ENCODE data around the gene GRK6. TPM values are rescaled to one million over a fixed set of nuclear protein-coding genes. Genes with fewer than 3 reads are reported as not detected.

GRK6 gene
- total RNA-seq, 6 donors from 2014 or later = 26.8 to 85.9 (median 56.6) TPM

DNA sequence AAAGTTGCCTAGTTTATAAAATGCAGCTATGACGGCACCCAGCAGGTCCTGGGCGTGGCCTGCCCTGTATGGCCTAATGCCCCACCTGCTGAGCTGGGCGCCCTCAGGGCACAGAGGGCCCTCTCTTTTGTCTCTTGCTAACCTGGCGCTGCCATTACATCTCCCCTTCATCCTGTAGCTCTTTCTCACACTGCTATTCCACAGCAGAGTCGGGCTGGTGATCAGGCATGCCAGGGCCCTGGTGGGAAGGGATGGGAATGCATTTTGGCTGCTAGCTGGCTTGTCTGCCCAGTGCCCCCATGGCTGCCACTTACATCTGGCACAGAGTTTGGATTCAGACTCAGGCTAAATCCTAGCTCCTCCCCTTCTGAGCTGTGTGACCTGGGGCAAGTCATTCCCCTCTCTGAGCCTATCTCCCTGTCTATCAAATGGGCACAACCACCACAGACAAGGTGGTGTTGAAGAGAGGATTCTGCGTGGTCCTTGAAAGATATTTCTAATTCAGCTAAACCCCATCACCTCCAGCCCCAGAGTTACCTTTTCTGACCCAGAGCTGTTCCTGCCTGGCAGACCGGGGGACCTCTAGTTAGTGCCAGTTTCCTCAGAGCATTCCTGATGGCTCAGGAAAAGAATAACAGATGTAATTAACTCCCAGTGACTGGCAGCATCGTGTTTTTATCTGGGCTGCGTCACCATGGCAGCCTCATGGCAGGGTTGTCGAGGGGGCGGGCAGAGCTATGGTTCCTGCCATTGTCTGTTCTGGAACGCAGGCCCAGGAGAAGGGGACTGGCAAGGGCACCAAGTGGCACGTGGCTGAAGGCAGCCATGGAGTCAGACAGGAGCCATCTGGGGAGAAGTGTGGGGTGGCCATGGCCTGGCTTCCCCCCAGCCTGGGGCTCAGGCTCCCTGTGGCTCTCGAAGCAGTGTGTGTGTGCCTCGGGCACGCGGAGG lies 26.5 kb downstream of the GRK6 start:
- Histone ChIP-seq H3K4me1 (peaks cover 28 to 45% (median 33%) of the 10 kb centered on the region in 4 donors), H3K36me3 (peaks cover 0 to 3% (median under 1%) of the 10 kb centered on the region in 4 donors), H3K9me3 (no peaks in the 10 kb centered on the region), H3K4me3 (no peak overlapping the region), H3K27ac (no peak overlapping the region), H3K27me3 (peaks cover 0 to 11% (median 2%) of the 10 kb centered on the region in 4 donors)
- TF ChIP-seq POLR2A (IDR thresholded peaks at IDR 0.05) = no peak
- TF ChIP-seq, protein P1, sequence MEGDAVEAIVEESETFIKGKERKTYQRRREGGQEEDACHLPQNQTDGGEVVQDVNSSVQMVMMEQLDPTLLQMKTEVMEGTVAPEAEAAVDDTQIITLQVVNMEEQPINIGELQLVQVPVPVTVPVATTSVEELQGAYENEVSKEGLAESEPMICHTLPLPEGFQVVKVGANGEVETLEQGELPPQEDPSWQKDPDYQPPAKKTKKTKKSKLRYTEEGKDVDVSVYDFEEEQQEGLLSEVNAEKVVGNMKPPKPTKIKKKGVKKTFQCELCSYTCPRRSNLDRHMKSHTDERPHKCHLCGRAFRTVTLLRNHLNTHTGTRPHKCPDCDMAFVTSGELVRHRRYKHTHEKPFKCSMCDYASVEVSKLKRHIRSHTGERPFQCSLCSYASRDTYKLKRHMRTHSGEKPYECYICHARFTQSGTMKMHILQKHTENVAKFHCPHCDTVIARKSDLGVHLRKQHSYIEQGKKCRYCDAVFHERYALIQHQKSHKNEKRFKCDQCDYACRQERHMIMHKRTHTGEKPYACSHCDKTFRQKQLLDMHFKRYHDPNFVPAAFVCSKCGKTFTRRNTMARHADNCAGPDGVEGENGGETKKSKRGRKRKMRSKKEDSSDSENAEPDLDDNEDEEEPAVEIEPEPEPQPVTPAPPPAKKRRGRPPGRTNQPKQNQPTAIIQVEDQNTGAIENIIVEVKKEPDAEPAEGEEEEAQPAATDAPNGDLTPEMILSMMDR (IDR thresholded peaks at IDR 0.05) = no peak
- TF ChIP-seq EP300 (IDR thresholded peaks at IDR 0.05) = no peak
- TF ChIP-seq POLR2AphosphoS5 (IDR thresholded peaks at IDR 0.05) = no peak
- ATAC-seq (ENCODE audit: low FRiP score in 2 of 2) = no peak
- 76 to 81% methylated on average over 11 to 17 of the region's 17 CpGs for WGBS, 2 donors
- no peak for DNase-seq

DNA sequence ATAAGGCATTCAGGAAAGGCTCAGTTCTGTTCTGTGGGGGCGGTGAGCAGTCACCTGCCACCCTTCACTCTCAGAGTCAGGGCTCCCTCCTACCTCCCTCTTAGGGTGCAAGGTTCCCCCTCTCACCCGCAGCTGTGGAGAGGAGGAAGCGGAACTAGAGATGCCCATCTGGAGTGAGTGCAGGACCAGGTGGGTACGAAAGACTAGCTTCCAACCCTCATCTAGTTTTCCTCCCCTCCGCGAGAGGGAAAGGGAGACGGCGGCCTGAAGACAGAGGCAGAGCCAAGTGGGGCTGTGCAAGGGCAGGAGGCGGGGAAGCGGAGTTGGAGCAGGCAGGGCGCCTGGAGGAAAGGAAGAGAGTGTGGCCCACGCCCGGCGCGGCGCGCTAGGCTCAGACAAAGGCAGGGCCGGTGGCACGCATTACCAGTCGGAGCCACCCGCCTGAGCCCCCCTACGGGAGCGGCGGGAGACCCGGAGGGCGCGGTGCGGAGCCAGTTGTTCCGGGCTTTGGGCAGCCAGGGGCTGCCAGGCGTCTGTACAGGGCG lies 27.4 kb downstream of the GRK6 start:
- 6 to 11% methylated on average over 25 to 29 of the region's 31 CpGs for WGBS, 2 donors
- DNase-seq (no peak), ATAC-seq (ENCODE audit: low FRiP score in 2 of 2) (no peak)
- Histone ChIP-seq H3K9me3 (no peaks in the 10 kb centered on the region), H3K4me3 (peak overlapping the region in 3 of 4 donors; percentile 57 to 81 (median 80)), H3K4me1 (peaks cover 23 to 40% (median 29%) of the 10 kb centered on the region in 4 donors), H3K36me3 (peaks cover 0 to 12% (median 6%) of the 10 kb centered on the region in 4 donors), H3K27ac (peak overlapping the region in 3 of 4 donors; percentile 49 to 85 (median 52)), H3K27me3 (peaks cover 0 to 11% (median 1%) of the 10 kb centered on the region in 4 donors)
- TF ChIP-seq EP300 (IDR thresholded peaks at IDR 0.05) = no peak
- no peak for TF ChIP-seq POLR2A (IDR thresholded peaks at IDR 0.05)
- TF ChIP-seq, protein P1 (IDR thresholded peaks at IDR 0.05) = no peak
- TF ChIP-seq POLR2AphosphoS5 (IDR thresholded peaks at IDR 0.05) = no peak

DNA sequence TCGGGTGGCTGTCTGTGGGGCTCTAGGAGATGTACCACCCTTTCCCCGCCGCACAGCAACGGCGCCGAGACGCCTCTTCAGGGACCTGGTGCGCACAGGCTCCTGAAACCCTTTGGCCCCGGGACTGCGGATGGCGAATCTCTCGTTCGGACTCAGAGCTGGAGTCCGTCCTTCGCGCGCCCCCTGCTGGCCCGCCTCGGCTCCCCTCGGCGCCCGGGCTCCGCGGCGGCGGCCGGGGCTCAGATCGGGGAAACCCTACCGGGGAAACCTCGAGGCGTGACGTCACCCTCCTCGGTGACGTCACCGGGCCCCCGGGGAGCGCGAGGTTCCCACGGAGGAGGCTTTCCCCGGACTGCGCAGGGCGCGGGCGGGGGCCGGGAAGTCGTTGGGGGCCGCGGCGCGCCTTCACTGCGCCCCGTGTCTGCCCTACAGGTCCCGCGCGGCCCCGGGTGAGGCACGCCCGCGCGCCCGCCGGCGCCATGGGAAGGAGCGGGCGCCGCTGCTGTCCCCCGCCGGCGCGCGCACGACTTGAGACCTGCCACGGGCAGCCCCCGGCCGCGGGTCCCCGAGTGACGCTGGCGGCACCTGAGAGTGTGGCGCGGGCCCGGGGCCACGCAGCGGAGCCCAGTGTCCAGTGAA lies 28.0 kb downstream of the GRK6 start:
- H3K36me3 ChIP-seq = peaks cover 0 to 17% (median 8%) of the 10 kb centered on the region in 4 donors
- 0% methylated on average over 4 to 8 of the region's 84 CpGs for WGBS, 2 donors
- no peaks in the 10 kb centered on the region for H3K9me3 ChIP-seq
- H3K27ac ChIP-seq = peak overlapping the region; percentile 13 to 85 (median 50)
- ATAC-seq (ENCODE audit: low FRiP score in 2 of 2) = peak; percentile 82 to 85
- H3K4me3 ChIP-seq = peak overlapping the region; percentile 57 to 81 (median 72)
- TF ChIP-seq POLR2AphosphoS5 (IDR thresholded peaks at IDR 0.05) = peak; percentile 25 to 35
- no peak for TF ChIP-seq POLR2A (IDR thresholded peaks at IDR 0.05)
- TF ChIP-seq, protein P1 (IDR thresholded peaks at IDR 0.05) = peak; percentile 97 to 99 (median 99)
- TF ChIP-seq EP300 (IDR thresholded peaks at IDR 0.05) = peak in 1 of 4 donors; percentile 7
- DNase-seq = peak; percentile 94 to 100
- H3K4me1 ChIP-seq = peaks cover 23 to 40% (median 29%) of the 10 kb centered on the region in 4 donors
- peaks cover 0 to 7% (median under 1%) of the 10 kb centered on the region in 4 donors for H3K27me3 ChIP-seq

DNA sequence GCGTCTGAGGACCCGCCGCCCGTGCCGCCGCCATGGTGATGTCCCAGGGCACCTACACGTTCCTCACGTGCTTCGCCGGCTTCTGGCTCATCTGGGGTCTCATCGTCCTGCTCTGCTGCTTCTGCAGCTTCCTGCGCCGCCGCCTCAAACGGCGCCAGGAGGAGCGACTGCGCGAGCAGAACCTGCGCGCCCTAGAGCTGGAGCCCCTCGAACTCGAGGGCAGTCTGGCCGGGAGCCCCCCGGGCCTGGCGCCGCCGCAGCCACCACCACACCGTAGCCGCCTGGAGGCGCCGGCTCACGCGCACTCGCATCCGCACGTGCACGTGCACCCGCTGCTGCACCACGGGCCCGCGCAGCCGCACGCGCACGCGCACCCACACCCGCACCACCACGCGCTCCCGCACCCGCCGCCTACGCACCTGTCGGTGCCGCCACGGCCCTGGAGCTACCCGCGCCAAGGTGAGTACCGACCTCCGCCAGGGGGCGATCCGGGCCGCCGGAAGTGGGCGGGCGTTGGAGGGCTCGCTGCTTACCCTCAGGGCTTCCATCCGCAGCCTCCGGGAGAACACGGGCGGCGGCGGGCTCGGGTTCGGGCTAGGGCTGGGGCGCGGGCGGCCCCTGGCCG lies 28.7 kb downstream of the GRK6 start:
- Histone ChIP-seq H3K4me3 (peak overlapping the region; percentile 57 to 81 (median 72)), H3K27me3 (peaks cover 0 to under 1% (median 0%) of the 10 kb centered on the region in 4 donors), H3K9me3 (no peaks in the 10 kb centered on the region), H3K36me3 (peaks cover 0 to 24% (median 12%) of the 10 kb centered on the region in 4 donors), H3K4me1 (peaks cover 23 to 40% (median 29%) of the 10 kb centered on the region in 4 donors), H3K27ac (peak overlapping the region; percentile 52 to 85 (median 68))
- ATAC-seq (ENCODE audit: low FRiP score in 2 of 2) = peak; percentile 65 to 74
- DNase-seq = peak; percentile 85 to 97
- WGBS, 2 donors = 0% methylated on average over 24 of the region's 80 CpGs; no CpG with 5 or more reads in 1 of the 2 donors
- TF ChIP-seq POLR2A (IDR thresholded peaks at IDR 0.05) (peak in 2 of 4 donors; percentile 33 to 48), POLR2AphosphoS5 (IDR thresholded peaks at IDR 0.05) (peak in 1 of 2 donors; percentile 53), EP300 (IDR thresholded peaks at IDR 0.05) (no peak)
- TF ChIP-seq, protein P1 (IDR thresholded peaks at IDR 0.05) = peak; percentile 56 to 94 (median 90)
